ENCODE results near the gene OTOGL. TPM values are rescaled to one million over a fixed set of nuclear protein-coding genes. Genes with fewer than 3 reads are reported as not detected.
"Not testable (repeated sequence)": the region's sequence is repeated elsewhere in the genome, so short reads cannot be mapped to it uniquely, and the experiment has no call there.

The OTOGL gene
- total and polyA plus RNA-seq, 2 experiments from 2014 or later: 6.4 to 15.0 TPM

- Histone ChIP-seq H3K36me3 (no peaks in the 10 kb centered on the region), H3K27me3 (no peaks in the 10 kb centered on the region), H3K9me3 (ENCODE audit: low read depth) (no peaks in the 10 kb centered on the region), H3K4me3 (no peak overlapping the region), H3K4me1 (ENCODE audit: low read depth) (no peaks in the 10 kb centered on the region), H3K27ac (no peak overlapping the region)
- DNase-seq (ENCODE audit: low read depth in 1 of 2, low spot score in 1 of 2): no peak
- TF ChIP-seq, protein P1, sequence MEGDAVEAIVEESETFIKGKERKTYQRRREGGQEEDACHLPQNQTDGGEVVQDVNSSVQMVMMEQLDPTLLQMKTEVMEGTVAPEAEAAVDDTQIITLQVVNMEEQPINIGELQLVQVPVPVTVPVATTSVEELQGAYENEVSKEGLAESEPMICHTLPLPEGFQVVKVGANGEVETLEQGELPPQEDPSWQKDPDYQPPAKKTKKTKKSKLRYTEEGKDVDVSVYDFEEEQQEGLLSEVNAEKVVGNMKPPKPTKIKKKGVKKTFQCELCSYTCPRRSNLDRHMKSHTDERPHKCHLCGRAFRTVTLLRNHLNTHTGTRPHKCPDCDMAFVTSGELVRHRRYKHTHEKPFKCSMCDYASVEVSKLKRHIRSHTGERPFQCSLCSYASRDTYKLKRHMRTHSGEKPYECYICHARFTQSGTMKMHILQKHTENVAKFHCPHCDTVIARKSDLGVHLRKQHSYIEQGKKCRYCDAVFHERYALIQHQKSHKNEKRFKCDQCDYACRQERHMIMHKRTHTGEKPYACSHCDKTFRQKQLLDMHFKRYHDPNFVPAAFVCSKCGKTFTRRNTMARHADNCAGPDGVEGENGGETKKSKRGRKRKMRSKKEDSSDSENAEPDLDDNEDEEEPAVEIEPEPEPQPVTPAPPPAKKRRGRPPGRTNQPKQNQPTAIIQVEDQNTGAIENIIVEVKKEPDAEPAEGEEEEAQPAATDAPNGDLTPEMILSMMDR (IDR thresholded peaks at IDR 0.05; ENCODE audit: low read depth, low read length): no peak
Measured at GRCh38 chr12:80299976-80300375, 200.6 kb downstream of the OTOGL start.

- H3K4me1 ChIP-seq (ENCODE audit: low read depth); DNase-seq (ENCODE audit: low read depth in 1 of 2, low spot score in 1 of 2); H3K27ac ChIP-seq; H3K4me3 ChIP-seq; H3K9me3 ChIP-seq (ENCODE audit: low read depth); H3K36me3 ChIP-seq; H3K27me3 ChIP-seq: not testable (repeated sequence)
Measured at GRCh38 chr12:80307436-80307835, 208.1 kb downstream of the OTOGL start.

DNA sequence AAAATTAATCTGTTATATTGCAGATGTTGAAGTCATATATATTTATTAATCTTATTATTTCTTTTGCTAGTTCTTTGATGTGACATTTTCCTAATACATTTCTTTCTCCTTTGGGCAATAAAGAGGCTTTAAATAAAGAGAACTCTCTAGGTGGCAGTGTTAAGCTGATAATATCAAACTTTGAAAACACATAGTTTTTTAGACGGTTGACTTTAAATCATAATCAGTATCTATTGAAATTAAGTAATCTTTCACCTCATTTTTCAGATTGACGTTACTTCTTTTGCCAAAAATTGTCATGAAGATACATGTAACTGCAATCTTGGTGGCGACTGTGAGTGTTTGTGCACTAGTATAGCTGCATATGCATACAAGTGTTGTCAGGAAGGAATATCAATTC is 213.9 kb downstream of the OTOGL start:
- H3K27me3 ChIP-seq: no peaks in the 10 kb centered on the region
- TF ChIP-seq, protein P1 (IDR thresholded peaks at IDR 0.05; ENCODE audit: low read depth, low read length): no peak
- H3K4me1 ChIP-seq (ENCODE audit: low read depth): no peaks in the 10 kb centered on the region
- H3K4me3 ChIP-seq: no peak overlapping the region
- no peaks in the 10 kb centered on the region for H3K9me3 ChIP-seq (ENCODE audit: low read depth)
- DNase-seq (ENCODE audit: low read depth in 1 of 2, low spot score in 1 of 2): peak in 1 of 2 donors; percentile 4
- no peaks in the 10 kb centered on the region for H3K36me3 ChIP-seq
- H3K27ac ChIP-seq: no peak overlapping the region

DNA sequence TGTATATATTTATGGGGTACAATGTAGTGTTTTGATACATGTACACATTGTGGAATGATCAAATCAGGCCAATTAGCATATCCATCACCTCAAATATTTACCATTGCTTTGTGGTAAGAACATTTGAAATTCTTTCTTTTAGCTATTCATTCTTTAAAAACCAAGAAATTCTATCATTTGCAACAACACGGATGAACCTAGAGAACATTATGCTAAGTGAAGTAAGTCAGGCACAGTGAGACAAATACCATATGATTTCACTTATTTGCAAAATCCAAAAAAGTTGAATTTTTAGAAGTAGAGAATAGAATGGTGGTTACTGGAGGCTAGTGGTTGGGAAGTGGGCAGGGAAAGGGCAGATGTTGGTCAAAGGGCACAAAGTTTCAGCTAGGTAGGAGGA is 215.4 kb downstream of the OTOGL start:
- DNase-seq (ENCODE audit: low read depth in 1 of 2, low spot score in 1 of 2): no peak
- Histone ChIP-seq H3K9me3 (ENCODE audit: low read depth) (no peaks in the 10 kb centered on the region), H3K27me3 (no peaks in the 10 kb centered on the region), H3K4me1 (ENCODE audit: low read depth) (no peaks in the 10 kb centered on the region), H3K36me3 (peaks cover 4% of the 10 kb centered on the region), H3K27ac (no peak overlapping the region), H3K4me3 (no peak overlapping the region)
- TF ChIP-seq, protein P1 (IDR thresholded peaks at IDR 0.05; ENCODE audit: low read depth, low read length): no peak

DNA sequence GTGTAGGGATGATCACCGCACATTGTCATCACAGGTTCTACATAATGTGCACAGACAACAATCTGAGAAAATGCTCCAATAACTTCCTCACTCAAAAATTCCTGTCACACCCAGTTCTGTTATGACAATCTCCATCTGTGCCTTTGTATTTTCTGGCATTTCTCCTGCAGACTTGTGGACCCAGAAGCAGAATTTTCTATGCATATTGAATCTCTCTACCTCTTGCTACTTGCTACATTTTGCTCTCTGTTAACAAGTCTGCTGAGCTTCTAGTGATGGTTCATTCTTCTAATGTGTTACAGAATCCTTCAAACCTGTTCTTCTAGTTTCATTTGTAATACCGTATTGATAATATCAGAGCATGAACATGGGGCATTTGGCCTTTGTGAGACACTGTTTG is 216.9 kb downstream of the OTOGL start:
- Histone ChIP-seq H3K27ac (no peak overlapping the region), H3K27me3 (no peaks in the 10 kb centered on the region), H3K9me3 (ENCODE audit: low read depth) (no peaks in the 10 kb centered on the region), H3K36me3 (peaks cover 4% of the 10 kb centered on the region), H3K4me1 (ENCODE audit: low read depth) (no peaks in the 10 kb centered on the region), H3K4me3 (no peak overlapping the region)
- TF ChIP-seq, protein P1 (IDR thresholded peaks at IDR 0.05; ENCODE audit: low read depth, low read length): no peak
- DNase-seq (ENCODE audit: low read depth in 1 of 2, low spot score in 1 of 2): no peak

- DNase-seq (ENCODE audit: low read depth in 1 of 2, low spot score in 1 of 2): no peak
- H3K36me3 ChIP-seq: peaks cover 4% of the 10 kb centered on the region
- TF ChIP-seq, protein P1 (IDR thresholded peaks at IDR 0.05; ENCODE audit: low read depth, low read length): no peak
- no peaks in the 10 kb centered on the region for H3K4me1 ChIP-seq (ENCODE audit: low read depth)
- H3K9me3 ChIP-seq (ENCODE audit: low read depth): no peaks in the 10 kb centered on the region
- no peaks in the 10 kb centered on the region for H3K27me3 ChIP-seq
- H3K27ac ChIP-seq: no peak overlapping the region
- H3K4me3 ChIP-seq: no peak overlapping the region
Measured at GRCh38 chr12:80317307-80317706, 218.0 kb downstream of the OTOGL start.

Measured in cardiac muscle cell (in vitro differentiated cells and primary cell).